HG03439 (cell line): ENCODE results near the gene SLC25A17.
"Not testable (repeated sequence)": the region's sequence is repeated elsewhere in the genome, so short reads cannot be mapped to it uniquely, and the experiment has no call there.

Experiments used
- ATAC-seq: cut with Tn5 transposase; IDR thresholded peaks from one replicate; pipeline ENCODE4 v1.9.1; 2021; ENCODE audit warnings: mild to moderate bottlenecking, moderate library complexity; ENCODE audit not compliant: unreplicated experiment

The SLC25A17 gene

GRCh38 chr22:40818747-40819598 lies at the start of gene SLC25A17:
TSS of gene SLC25A17 (minus strand) at chr22:40819346. CDS start at chr22:40819248, 98 bp downstream.
- ATAC-seq, result peak; percentile 62

GRCh38 chr22:40868379-40868778 lies 49.2 kb upstream of the SLC25A17 start:
- not testable (repeated sequence) for ATAC-seq

DNA sequence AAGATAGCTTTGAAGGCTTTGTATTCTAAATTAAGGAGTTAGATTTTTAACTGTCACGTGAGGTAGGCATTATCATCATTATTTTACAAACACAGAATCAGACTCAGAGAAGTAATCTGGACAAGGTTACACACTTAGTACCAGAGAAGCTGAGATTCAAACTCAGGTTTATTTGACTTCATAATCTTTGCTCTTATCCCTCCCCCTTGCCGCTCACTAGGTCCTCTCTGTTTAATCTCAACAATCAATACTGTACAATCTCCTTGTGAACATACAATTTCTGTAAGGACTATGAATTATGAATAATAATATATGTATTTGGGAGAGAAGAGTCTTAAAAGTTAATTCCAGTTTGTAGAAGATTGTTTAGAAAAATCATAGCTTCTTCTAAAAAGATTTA lies 48.0 kb upstream of the SLC25A17 start:
- no peak for ATAC-seq

DNA sequence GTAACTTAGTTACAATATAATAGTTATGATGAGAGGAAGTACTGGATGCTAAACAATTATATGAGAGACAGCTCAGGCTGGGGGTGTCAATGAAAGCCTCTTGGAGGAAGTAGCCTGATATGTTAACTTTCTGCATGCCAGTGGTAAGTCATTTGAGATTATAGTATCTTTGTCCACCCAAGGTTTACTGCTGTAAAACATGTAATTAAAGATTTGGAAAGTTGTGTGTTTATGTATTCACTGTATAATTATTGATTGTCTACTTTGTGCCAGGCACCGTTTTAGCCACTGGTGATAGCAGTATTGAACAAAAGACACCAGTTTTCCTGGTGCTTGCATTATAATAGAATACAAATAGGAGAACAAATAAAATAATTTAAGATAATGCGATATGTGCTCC lies 43.4 kb upstream of the SLC25A17 start:
- ATAC-seq, result no peak

DNA sequence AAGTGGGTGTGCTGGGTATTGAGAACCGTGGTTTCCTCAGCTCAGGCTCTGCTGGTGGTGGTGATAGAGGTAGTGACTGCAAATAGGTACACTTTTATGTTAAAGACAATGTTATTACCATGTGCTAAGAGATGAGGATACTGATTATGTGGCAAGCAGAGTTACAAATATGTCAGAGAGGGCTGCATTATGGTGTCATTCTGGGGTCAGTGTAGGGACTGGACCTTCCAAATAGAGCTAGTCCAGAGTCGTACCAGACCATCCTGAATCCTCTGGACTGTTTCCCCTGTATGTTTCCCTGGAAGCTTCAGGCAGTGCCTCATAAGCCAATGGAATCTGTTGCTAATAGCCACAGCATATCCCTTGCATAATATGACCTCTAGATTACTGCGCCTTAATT lies 42.9 kb upstream of the SLC25A17 start, which contains the start of gene DNAJB7:
TSS of gene DNAJB7 (minus strand) at position 101 of the 400 bp plus-strand sequence. CDS start 119 bp downstream, outside the sequence.
- ATAC-seq, result no peak

- no peak for ATAC-seq
These were observed 38.2 kb upstream of the SLC25A17 start for GRCh38 chr22:40857309-40857855.

- ATAC-seq, result peak; percentile 92
These were observed 37.6 kb upstream of the SLC25A17 start, which contains the start of the genes ST13 and XPNPEP3 for GRCh38 chr22:40856513-40857308. TSS of gene ST13 (minus strand) at chr22:40856639. CDS start at chr22:40856540, 99 bp downstream. TSS of gene XPNPEP3 (plus strand) at chr22:40857148. CDS start at chr22:40857182, 34 bp downstream.

DNA sequence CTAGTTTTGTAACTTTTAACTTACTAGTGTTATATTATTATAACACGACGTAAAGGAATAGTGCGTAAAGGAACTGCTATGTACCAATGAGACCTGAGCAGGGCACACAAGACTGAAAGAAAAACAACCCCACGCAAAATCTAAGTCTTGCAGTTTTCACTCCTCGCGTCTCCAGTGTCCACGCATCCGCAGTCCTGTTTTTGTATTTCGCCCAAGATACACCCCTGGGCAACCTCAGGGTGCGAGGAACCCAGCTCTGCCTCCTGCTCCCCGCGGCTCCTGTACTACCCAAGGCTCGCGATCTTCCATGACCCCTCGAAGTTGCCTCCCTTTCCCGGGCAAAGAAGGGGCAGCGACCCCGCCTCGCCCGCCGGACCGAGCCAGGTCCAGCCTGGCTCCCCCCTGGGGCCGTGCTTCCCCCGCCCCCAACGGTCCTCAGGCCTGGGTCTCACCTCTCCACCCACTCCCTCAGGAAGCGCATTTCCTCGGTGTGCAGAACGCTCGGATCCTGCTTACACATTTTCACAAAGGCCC lies 36.9 kb upstream of the SLC25A17 start:
- ATAC-seq, result peak; percentile 23

GRCh38 chr22:40855071-40855978 lies 36.2 kb upstream of the SLC25A17 start:
- no peak for ATAC-seq

- ATAC-seq, result no peak
These were observed 34.8 kb upstream of the SLC25A17 start for GRCh38 chr22:40853961-40854360.

DNA sequence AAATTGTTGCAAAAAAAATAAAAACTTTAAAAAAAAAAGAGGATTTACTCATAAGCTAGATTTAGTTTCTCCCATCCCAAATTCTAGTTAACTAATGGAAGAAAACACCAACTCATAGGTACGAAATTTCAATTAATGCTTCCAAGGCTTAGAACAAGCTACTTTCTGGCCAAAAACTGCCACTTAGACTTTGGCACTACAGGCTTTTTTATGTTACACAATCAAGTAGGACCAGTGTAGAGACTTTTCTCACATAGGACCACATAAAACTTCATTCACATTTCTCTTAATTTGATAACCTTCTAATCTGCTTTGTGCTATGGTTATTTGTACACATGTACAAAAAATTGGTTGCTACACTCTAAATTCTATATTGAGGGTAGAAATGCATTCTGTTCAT lies 34.2 kb upstream of the SLC25A17 start:
- ATAC-seq, result no peak

GRCh38 chr22:40845816-40846215 lies 26.7 kb upstream of the SLC25A17 start:
- not testable (repeated sequence) for ATAC-seq

- no peak for ATAC-seq
These were observed 25.8 kb upstream of the SLC25A17 start for GRCh38 chr22:40844951-40845350.

DNA sequence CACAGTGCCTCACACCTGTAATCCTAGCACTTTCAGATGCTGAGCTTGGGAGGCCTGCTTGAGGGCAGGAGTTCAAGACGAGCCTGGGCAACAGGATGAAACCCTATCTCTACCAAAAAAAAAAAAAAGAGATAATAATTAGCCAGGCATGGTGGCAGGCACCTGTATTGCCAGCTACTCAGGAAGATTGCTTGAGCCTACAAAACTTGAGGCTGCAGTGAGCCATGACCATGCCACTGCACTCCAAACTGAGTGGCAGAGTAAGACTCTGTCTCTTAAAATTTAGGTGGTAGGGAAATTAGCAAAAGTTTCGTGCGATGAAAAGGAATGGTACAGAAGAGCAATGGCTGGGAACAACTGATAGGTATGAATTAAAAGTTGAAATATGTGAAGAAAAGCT lies 19.3 kb upstream of the SLC25A17 start:
- ATAC-seq, result no peak

DNA sequence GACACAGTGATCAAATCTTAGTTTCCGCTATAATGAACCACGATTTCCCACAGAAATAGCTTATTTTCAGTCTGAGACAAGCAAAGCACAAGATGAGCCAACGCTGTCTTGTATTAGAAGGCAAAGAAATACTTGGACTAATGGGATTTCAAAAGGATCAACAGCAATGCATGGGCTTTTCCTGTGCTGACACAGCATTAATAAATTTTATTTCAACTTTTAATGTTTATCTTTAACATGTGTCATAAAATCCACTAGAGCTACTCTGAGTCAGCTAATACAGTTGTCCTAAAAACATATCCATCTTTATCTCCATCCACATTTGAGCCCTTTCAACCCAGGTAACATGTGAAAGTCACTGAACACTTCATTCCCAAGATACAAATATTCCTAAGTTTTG lies 15.5 kb upstream of the SLC25A17 start:
- ATAC-seq, result no peak

GRCh38 chr22:40829131-40829530 lies 10.0 kb upstream of the SLC25A17 start:
- no peak for ATAC-seq

GRCh38 chr22:40826984-40827741 lies 8.0 kb upstream of the SLC25A17 start:
- no peak for ATAC-seq

DNA sequence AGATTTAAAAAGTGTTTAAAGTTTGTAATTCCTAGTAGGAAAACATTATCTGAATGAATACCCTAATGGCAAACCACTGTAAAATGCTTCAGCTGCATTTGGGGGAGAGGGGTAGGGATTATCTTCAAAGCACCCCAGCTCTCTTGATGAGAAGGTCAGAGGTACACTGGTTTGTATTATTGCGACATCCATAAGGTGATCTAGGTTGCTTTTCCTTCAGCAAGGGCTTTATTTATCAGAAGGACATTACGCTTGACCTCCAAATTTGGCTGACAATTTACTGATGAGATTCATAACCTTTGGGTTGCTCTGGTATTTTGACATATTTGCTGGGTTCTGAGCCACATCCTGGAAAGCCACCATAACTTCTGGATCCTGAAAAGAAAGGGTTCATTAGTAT lies 7.1 kb upstream of the SLC25A17 start:
- ATAC-seq, result not testable (repeated sequence)

DNA sequence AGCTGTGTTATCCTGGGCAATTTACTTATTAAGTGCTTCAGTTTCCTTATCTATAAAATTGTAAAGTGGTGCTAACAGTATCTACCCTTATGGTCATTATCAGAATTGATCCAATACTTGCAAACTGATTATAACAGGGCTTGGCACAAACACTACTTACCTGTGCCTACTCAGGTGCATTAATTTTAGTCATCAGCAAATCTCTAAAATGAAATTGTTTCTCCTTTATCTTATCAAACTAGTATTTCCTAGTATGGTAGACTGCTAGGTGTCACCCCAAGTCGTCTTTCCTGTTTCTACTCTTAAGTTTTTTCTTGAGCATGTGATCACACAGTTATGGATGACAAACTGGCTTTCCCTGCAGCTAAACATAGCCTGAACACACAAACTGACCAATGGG lies 4.3 kb upstream of the SLC25A17 start:
- ATAC-seq, result no peak
